Stomach (tissue), 9 donors: Measurements from ENCODE around the gene PAX2. TPM values are rescaled to one million over a fixed set of nuclear protein-coding genes. Genes with fewer than 3 reads are reported as not detected.
A peak's percentile ranks its signal among the peaks of the same experiment; 100 is the strongest.

ENCODE experiments used
- DNase-seq, 2 donors: peaks; one replicate each; pipeline versions ENCODE4 v3.0.0 to v3.0.0-alpha.2; 2013 to 2019
- H3K27ac ChIP-seq, 5 donors: fragments of 200-600 bp in 4 of 5; sonication (generic) in 4 of 5; one replicate each; pipeline ENCODE4 v1.5.1; 2013 to 2019; ENCODE audit warnings: mild to moderate bottlenecking in 1 of 5, moderate library complexity in 1 of 5
- H3K27me3 ChIP-seq, 3 donors: fragments of 200-600 bp; sonication (generic); one replicate each; pipeline ENCODE4 v1.5.1; 2017 to 2019; ENCODE audit warnings: mixed run types in 1 of 3
- H3K36me3 ChIP-seq, 4 donors: fragments of 200-600 bp; sonication (generic); 1 replicate in 3 of 4; 2 replicates in 1 of 4; pipeline ENCODE4 v1.5.1; 2016 to 2019
- H3K4me1 ChIP-seq, 4 donors: fragments of 200-600 bp; sonication (generic); one replicate each; pipeline ENCODE4 v1.5.1; 2016 to 2019
- H3K4me3 ChIP-seq, 4 donors: fragments of 200-600 bp; sonication (generic) in 3 of 4; one replicate each; pipeline ENCODE4 v1.5.1; 2016 to 2019; ENCODE audit warnings: mild to moderate bottlenecking in 1 of 4
- H3K9me3 ChIP-seq, 4 donors: fragments of 200-600 bp; sonication (generic); one replicate each; pipeline ENCODE4 v1.5.1; 2016 to 2019
- CTCF ChIP-seq, 7 experiments: fragments of 450-650 bp in 4 of 7; fragments of 200-600 bp in 3 of 7; sonication (generic) in 3 of 7; IDR thresholded peaks; one replicate each; pipeline ENCODE4 v1.5.1; 2016 to 2019; ENCODE audit warnings: antibody characterized with exemption in 7 of 7, control low read depth in 2 of 7, mild to moderate bottlenecking in 1 of 7
- EP300 ChIP-seq: sonication (generic); formaldehyde crosslinking; IDR thresholded peaks from one replicate; pipeline ENCODE4 v1.6.1; 2017; ENCODE audit warnings: antibody characterized with exemption
- POLR2A ChIP-seq, 4 donors: fragments of 450-650 bp; IDR thresholded peaks; one replicate each; pipeline ENCODE4 v1.6.1; 2016; ENCODE audit warnings: antibody characterized with exemption in 4 of 4, control low read depth in 2 of 4, mild to moderate bottlenecking in 1 of 4, moderate library complexity in 1 of 4
- POLR2AphosphoS5 ChIP-seq, 3 donors: sonication (generic); formaldehyde crosslinking; IDR thresholded peaks; one replicate each; pipeline ENCODE4 v1.6.1; 2016; ENCODE audit warnings: antibody characterized with exemption in 3 of 3
- WGBS, 5 donors: extraction: QIAGEN DNeasy Blood & Tissue Kit in 3 of 5; methylation state at CpG; one replicate each; pipeline versions ENCODE4 v1.1.5 to v1.1.7; 2013 to 2018; 5-methylcytosine and 5-hydroxymethylcytosine counted together
- intact Hi-C: fragments of 100-400 bp; cut with DNase I; formaldehyde crosslinking; loops from one replicate; pipeline ENCODE4 v1.15.1; 2023; ENCODE audit warnings: low total_unique reads
- polyA plus RNA-seq, 3 donors: library from polyadenylated mRNA; stranded (reverse); fragments of 200-250 nt; gene quantifications; one replicate each; pipeline ENCODE4 v1.2.3, GENCODE V29; 2013
- total RNA-seq, 5 donors: library from RNA; depleted of rRNA; stranded (reverse); fragments of >200 nt; gene quantifications; one replicate each; pipeline versions ENCODE4 v1.1.0 to v1.2.3, GENCODE V29; 2014 to 2016
- donor health status: healthy with polysubstance abuse.
- donor health status: Bipolar disorder and iron deficiency.
- donor health status: healthy.

The PAX2 gene
- total and polyA plus RNA-seq, 8 donors, result not detected

DNA sequence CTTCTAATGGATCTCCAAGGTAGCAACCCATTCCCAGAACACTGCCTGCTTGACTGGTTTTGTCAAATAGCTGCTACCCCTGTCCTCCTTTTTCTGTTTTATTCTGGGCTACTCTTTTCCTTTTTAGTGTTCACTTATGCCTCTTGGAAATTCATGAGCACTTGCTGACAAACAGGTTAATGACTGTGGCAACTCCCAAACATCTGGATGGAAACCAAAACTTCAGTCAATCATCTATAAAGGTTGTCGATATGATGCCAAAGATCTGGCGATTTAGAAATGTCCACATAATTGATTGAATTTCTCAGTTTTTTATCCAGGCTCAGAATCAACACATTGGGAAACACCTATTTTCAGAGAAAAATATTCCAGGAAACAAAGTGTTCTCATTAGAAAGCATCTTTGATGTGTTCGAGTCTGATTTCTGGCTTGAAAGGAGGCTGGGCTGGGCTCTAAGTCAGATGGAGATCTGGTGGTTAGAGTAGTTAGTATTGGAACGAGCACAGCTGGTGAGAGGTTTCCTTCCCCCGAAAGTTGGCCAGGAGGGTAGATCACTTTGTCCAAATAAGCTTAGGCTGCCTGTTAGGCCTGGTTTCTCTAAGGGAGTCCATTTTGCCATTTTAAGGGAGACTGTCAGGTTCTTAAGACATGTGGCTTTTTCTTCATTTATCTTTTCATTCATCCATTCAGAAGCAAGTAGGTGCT is 17.8 kb downstream of the PAX2 start:
- no peak for TF ChIP-seq CTCF (IDR thresholded peaks at IDR 0.05)
- H3K27ac ChIP-seq, result no peak overlapping the region
- H3K27me3 ChIP-seq, result peaks cover 0 to 94% (median 44%) of the 10 kb centered on the region in 3 donors
- H3K36me3 ChIP-seq, result no peaks in the 10 kb centered on the region
- 65 to 73% (median 66%) methylated on average over 5 of the region's 5 CpGs for WGBS, 5 donors
- DNase-seq, result no peak
- no peak overlapping the region for H3K4me3 ChIP-seq
- H3K9me3 ChIP-seq, result no peaks in the 10 kb centered on the region
- no peaks in the 10 kb centered on the region for H3K4me1 ChIP-seq
- intact Hi-C loops, result no loop called here

GRCh38 chr10:100766693-100767421 is 21.5 kb downstream of the PAX2 start:
- Histone ChIP-seq H3K27ac (no peak overlapping the region), H3K4me1 (no peaks in the 10 kb centered on the region), H3K4me3 (no peak overlapping the region), H3K27me3 (peaks cover 0 to 91% (median 27%) of the 10 kb centered on the region in 3 donors), H3K9me3 (no peaks in the 10 kb centered on the region), H3K36me3 (no peaks in the 10 kb centered on the region)
- TF ChIP-seq CTCF (IDR thresholded peaks at IDR 0.05) (no peak), POLR2AphosphoS5 (IDR thresholded peaks at IDR 0.05) (no peak), POLR2A (IDR thresholded peaks at IDR 0.05) (no peak), EP300 (no peak)
- intact Hi-C loops, result no loop called here
- DNase-seq, result peak in 1 of 2 donors; percentile 35
- WGBS, 5 donors, result 50 to 62% (median 54%) methylated on average over 10 of the region's 10 CpGs

DNA sequence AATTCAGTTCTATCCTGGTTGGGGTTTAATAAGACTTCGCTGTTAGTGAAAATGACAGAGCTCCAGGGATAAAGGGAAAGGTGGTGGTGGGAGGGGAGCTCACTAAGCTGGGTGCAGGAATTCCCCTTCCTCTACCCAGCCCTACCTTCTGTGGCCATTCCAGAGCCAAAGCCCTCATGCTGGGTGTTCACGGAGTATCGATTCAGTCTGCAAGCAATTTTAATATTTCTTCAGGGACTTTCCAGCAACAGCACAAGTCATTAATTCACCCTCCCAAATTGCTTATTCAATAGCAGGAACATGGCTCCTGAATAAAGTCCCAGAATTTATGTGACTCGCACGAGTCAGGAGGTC is 22.0 kb downstream of the PAX2 start:
- no peaks in the 10 kb centered on the region for H3K4me1 ChIP-seq
- WGBS, 5 donors, result 69 to 84% (median 78%) methylated on average over 5 of the region's 5 CpGs
- no peaks in the 10 kb centered on the region for H3K9me3 ChIP-seq
- H3K36me3 ChIP-seq, result no peaks in the 10 kb centered on the region
- H3K27ac ChIP-seq, result no peak overlapping the region
- TF ChIP-seq POLR2AphosphoS5 (IDR thresholded peaks at IDR 0.05), result no peak
- no peak for TF ChIP-seq CTCF (IDR thresholded peaks at IDR 0.05)
- TF ChIP-seq POLR2A (IDR thresholded peaks at IDR 0.05), result no peak
- no peak for TF ChIP-seq EP300
- H3K4me3 ChIP-seq, result no peak overlapping the region
- intact Hi-C loops, result no loop called here
- H3K27me3 ChIP-seq, result peaks cover 0 to 91% (median 27%) of the 10 kb centered on the region in 3 donors
- no peak for DNase-seq

DNA sequence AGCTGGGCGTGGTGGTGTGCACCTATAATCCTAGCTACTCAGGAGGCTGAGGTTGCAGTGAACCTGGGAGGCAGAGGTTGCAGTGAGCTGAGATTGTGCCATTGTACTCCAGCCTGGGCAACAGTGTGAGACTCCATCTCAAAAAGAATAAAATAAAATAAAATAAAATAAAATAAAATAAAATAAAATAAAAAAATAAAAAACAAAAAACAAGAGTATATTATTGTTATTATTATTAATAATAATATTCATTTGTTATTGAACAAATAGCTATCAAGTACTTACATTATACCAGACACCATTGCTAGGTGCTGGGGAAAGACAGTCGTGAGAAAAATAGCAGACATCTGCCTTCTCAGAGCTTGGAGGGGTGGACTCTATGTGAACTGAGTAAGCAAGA is 24.1 kb downstream of the PAX2 start:
- no peak overlapping the region for H3K27ac ChIP-seq
- no peaks in the 10 kb centered on the region for H3K9me3 ChIP-seq
- H3K27me3 ChIP-seq, result peaks cover 0 to 96% (median 31%) of the 10 kb centered on the region in 3 donors
- H3K36me3 ChIP-seq, result no peaks in the 10 kb centered on the region
- DNase-seq, result no peak
- no peak overlapping the region for H3K4me3 ChIP-seq
- H3K4me1 ChIP-seq, result no peaks in the 10 kb centered on the region
- WGBS, 5 donors, result 79 to 89% (median 87%) methylated on average over 2 of the region's 2 CpGs
- no peak for TF ChIP-seq CTCF (IDR thresholded peaks at IDR 0.05)
- TF ChIP-seq POLR2A (IDR thresholded peaks at IDR 0.05), result no peak
- TF ChIP-seq EP300, result no peak
- no peak for TF ChIP-seq POLR2AphosphoS5 (IDR thresholded peaks at IDR 0.05)
- intact Hi-C loops, result no loop called here
